CD4-positive, alpha-beta T cell treated with Interleukin-4 for 4 hours (primary cell): ENCODE data around the gene CPSF4.
"Not testable (repeated sequence)": the region's sequence is repeated elsewhere in the genome, so short reads cannot be mapped to it uniquely, and the experiment has no call there.

Source experiments
- DNase-seq: peaks from one replicate; pipeline ENCODE4 v3.0.0-alpha.2; 2020

The CPSF4 gene

DNA sequence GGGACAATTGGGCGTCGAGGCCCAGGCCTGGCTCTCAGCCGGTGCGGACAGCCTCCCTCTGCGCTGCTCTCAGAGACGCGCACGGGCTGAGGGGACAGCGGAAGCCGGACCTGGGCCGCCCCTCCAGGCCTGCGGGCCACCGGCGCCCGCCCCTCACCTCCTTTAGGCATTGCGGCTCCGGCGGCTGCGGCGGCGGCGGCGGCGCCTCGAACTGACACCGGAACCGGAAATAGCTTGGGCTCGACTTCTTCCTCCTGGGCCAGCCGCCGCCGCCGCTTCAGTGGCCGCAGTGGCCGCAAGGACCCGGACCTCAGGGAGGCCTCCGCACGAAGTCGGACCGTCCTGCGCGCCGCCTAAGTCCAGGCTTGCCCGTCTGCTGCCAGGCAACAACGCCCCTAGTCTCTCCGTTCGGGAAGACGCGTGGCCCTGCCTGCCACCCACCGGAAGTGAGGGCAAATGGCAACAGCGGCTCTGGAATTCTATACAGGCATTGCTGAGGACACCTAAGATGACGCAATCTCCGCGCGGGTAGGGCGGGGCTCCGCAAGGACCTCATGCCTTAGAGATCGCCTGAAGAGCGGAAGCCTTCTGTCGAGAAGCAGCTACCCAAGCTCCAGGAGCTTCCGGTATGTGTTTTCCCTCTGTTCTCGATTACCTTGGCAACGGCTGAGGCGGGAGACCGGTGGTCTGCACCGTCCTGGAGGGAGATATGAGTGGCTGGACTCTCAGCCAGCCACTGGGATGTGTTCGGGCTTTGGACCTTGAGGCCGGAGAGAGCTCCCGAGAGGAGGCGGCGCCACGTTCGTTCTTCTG is 30.2 kb upstream of the CPSF4 start, which contains the start of the genes BUD31 and PDAP1:
BUD31 (plus strand) TSS at position 591 of the 813 bp plus-strand sequence. CDS start 2,124 bp downstream, outside the sequence.
PDAP1 (minus strand) TSS at position 219 of the 813 bp plus-strand sequence; CDS start at position 170, 49 bp downstream.
- peak; percentile 97 for DNase-seq

DNA sequence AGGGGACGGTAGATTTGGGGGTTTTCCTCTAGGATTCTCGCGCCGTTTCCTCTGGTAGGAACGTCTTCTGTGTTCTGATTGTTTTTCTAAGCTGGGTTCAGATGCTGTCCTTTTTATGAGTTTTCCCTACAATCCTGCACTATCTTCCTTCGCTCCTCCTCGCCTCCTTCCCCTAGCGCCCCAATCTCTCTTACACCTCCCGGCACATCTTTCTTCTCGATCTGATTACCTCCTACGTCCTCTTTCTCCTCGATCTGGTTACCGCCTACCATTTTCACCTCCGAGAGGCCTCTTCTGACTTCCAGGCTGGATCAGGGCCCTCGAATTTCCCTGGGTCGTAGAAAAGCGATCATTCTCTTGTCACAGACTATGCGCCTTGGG is 29.6 kb upstream of the CPSF4 start:
- DNase-seq: no peak

DNA sequence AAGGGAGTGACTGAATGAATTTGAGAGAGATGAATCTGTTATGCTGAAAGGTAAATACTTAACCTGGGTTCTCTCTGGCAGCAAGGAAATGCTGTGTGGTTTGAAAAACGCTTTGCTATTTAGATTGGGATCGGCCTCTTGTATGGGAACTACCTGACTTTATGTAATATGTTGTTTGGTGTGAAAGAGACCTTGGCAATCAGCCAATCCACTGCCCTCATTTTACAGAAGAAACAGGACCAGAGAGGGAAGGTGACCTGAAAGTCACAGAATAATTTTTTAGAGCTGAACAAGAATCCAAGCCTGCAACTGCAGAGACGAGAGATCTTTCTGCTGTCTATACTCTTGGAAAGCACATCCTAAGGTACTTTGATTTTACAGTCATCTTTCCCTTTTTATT is 28.9 kb upstream of the CPSF4 start:
- no peak for DNase-seq

DNA sequence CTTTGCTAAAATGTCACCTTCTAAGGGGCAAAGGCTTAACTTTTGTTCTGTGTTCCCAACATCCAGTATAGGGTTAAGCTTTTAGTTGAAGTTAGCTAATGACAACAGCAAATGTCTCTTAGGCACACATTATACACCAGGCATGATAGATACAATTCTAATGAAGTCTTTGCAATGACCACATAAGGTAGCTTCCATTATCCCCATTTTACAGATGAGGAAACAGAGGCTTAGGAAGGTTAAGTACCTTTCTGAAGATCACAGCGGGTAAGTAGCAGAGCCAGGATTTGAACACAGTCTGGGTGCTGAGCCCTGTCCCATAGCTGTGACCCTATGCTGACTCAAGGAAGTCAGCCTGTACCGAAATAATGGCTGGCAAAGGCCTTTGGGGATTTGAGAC is 28.1 kb upstream of the CPSF4 start:
- no peak for DNase-seq

DNA sequence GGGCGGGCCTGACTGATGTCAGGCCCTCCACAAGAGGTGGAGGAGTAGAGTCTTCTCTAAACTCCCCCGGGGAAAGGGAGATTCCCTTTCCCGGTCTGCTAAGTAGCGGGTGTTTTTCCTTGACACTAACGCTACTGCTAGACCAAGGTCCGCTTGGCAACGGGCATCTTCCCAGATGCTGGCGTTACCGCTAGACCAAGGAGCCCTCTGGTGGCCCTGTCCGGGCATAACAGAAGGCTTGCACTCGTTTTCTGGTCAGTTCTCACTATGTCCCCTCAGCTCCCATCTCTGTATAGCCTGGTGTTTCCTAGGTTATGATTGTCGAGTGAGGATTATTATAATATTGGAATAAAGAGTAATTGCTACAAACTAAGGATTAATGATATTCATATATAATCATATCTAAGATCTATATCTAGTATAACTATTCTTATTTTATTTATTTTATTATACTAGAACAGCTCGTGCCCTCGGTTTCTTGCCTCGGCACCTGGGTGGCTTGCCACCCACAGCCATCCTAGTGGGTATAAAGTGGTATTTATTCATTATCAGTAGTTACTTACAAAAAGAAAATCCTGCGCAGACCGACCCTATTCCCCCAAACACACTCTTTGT is 23.1 kb upstream of the CPSF4 start:
- DNase-seq: not testable (repeated sequence)

DNA sequence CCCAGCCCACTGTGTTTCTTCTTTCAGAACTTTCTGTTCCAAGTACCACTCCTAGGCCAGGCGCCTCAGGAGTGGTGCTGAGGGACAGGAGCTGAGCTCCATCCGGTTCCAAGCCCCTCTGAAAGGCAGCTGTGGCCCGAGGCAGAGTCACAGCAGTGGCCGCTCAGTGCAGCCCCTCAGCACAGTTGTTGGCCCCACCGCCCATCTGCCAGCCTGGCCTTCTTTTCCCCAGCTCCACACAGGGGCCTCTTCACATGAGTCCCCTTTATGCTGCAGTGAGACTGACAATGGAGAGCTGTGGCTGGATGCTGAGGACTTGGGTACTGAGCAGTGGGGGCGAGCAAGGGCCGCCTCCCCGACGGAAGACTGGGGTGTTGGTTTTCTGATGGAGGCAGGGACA is 20.5 kb upstream of the CPSF4 start:
- DNase-seq: no peak

DNA sequence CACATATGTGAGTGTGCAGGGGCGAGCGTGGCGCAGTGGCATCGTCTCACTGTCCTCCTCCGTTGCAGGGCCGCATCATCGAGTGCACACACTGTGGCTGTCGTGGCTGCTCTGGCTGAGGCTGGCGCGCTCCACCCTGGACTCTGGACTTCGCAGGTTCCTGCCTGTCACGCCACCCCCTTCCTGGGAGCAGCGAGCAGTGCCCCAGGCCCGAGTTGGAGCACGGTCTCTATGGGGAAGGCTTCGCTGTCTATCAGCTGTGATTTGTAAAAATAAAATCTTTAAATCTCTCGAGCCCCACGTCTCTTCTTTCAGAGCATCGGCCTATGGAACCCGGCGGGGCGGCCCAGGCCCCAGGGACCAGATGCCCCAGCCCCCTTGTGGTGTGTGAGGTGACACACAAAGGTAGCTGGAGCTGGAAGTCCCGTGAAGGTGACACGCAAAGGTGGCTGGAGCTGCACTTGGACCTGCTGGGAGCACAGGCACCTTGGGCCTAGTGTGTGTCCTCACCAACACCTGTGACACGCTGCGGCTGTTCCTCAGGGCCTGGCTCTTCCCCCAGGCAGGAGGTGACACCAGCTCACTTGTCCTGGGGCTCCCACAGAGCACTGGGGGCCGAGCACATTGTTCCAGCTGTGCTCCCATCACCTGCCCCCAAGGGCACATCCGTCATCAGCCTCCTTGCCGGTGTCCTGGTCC is 19.3 kb upstream of the CPSF4 start:
- no peak for DNase-seq

DNA sequence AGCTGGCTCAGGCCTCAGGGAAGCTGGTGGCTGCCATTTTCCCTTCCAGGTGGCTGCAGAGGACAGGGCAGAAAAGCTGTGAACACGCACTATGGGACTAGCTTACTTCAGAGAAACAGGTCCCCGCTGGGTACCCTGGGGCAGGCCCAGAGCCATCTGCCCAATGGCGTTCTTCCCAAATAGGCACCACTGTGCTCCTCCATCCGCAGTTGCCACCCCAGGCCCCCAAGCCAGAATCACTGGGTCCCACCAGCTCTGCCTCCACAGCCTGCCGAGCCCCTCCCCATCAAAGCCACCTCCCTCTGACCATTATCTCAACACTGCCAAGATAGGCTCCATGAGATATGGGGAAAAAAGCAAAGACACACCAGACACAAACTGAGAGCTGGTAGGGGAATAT is 18.5 kb upstream of the CPSF4 start:
- DNase-seq: no peak

DNA sequence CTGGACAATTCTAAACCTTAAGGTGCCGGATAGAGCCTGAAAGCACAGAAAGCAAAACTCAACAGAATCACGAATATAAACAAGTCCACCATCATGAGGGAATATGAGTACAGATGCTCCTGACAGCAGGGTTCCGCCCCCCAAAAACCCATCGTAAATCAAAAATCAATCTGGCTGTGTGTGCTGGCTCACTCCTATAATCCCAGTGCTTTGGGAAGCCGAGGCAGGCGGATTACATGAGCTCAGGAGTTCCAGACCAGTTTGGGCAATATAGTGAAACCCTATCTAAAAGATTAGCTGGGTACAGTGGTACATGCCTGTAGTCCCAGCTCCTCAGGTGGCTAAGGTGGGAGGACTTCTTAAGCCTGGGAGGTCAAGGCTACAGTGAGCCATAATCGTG is 17.8 kb upstream of the CPSF4 start:
- no peak for DNase-seq

DNA sequence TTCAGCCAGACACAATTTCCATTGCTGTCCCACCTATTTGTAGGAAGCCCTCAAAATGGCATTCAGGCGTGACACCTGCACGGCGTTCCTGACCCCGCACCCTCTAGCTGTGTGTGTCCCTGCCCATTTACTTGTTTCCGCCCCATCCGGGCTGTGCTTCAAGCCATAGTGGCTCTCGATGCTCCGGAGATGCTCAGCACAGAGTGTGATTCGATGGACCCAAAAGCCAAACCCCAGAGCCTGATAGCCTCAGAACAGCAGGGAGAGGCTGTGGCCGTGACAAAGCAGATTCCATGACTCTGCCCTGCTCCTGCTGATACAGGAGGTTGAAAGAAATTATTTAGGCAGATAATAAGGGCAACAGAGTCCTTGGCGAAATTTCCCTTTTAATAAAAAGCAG is 16.6 kb upstream of the CPSF4 start:
- DNase-seq: no peak

DNA sequence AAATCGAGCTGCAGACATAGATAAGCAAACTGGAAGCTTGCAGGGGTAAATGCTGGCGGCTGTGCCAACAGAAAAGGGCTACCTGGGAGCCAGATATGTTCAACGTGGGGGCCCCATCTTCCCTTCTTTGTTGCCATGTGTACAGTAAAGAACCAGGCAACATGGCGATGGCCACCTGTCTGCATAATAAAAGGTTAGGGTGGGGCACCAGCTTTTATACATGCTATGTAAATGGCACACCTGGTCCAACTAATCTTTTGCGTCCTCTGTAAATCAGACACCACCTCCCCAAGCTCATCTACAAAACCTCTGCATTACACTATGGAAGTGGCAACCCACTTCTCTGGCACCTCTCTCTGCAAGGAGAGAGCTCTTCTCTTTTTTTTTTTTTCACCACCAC is 16.1 kb upstream of the CPSF4 start:
- no peak for DNase-seq

DNA sequence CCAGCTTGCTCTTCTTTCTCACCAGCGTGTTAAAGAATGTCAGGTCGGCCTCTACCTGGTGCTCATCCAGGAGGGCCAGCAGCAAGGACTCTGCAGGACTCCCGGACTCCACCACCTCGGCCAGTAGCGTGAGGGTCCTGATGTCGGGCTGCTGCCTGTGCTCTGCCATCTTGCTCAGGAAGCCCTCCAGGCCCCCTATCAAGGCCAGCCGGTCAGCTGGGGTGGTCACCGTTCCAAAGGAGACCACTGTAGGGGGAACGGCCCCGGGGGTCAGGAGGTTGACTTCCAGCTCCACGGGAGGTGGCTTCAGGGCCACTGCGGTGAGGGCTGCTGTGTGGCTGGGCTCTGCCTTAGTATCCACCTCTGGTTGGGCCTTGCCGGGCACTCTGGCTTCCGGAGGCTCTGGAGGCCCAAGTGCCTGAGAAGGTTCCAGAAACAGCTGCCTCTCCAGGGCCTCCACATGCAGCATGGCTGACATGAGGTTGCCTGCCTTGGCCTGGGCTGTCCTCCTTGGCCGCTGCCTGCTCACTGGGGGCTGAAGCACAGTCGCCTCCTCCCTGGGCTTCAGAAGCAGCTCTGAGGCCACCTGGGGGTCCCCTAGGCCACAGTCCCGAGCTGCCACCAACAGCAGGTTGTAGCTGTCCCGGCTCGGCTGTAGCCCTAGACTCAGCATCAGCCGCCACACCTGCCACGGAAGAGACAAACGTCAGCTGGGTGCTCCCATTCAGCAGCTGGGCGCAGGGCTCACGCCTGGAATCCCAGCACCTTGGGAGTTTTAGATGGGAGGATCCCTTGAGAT is 13.6 kb upstream of the CPSF4 start:
- no peak for DNase-seq

DNA sequence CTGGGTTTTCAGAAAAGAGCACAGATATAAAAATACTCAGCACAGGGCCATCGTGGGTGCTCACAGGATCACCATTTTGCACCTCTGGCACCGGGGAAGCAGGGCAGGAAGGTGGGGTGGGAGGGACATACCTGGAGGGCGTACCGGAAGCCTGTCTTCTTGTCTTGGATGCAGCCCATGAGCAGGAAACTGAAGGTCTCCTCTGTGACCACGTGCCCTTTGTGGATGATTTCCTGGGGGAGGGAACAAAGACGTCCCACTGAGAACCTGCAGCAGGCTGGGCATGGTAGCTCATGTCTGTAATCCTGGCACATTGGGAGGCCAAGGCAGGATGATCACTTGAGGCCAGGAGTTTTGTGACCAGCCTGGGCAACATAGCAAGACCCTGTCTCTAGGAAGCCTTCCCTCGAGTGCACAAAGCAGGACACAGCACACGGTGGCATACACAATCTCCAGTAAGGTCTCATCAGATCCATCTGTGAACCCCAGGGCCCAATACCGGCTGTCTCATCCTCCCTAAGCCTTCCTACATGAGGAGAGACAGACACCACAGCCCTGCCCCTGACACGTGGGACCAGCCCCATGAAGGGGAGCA is 9.7 kb upstream of the CPSF4 start:
- DNase-seq: no peak

DNA sequence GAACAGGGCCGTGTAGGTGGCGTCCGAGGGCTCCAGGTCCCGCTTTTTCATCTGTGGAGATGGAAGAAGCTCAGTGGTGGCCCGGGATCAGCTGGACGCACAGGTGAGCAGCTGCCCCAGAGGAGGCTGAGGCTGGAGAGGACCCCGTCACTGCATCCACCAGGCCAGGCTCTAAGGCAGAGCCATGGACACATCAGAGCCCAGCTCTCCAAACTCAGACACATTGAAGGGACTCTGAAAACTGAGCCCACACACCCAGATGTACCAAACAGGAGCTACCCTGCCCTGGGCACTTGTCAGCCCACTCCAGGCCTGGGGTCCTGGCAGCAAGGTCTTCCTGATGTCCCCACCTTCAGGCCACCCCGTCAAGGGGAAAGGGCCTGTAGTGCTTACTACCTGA is 9.0 kb upstream of the CPSF4 start:
- DNase-seq: no peak

DNA sequence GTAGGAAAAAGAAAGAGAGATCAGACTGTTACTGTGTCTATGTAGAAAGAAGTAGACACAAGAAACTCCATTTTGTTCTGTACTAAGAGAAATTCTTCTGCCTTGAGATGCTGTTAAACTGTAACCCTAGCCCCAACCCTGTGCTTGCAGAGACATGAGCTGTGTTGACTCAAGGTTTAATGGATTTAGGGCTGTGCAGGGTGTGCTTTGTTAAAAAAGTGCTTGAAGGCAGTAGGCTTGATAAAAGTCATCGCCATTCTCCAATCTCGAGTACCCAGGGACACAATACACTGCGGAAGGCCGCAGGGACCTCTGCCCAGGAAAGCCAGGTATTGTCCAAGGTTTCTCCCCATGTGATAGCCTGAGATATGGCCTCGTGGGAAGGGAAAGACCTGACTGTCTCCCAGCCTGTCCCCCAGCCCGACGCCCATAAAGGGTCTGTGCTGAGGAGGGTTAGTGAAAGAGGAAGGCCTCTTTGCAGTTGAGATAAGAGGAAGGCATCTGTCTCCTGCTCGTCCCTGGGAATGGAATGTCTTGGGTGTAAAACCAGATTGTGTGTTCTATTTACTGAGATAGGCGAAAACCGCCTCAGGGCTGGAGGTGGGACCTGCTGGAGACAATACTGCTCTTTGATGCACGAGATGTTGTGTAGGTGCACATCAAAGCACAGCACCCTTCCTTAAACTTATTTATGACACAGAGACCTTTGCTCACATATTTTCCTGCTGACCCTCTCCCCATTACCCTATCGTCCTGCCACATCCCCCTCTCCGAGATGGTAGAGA is 6.8 kb upstream of the CPSF4 start:
- not testable (repeated sequence) for DNase-seq

DNA sequence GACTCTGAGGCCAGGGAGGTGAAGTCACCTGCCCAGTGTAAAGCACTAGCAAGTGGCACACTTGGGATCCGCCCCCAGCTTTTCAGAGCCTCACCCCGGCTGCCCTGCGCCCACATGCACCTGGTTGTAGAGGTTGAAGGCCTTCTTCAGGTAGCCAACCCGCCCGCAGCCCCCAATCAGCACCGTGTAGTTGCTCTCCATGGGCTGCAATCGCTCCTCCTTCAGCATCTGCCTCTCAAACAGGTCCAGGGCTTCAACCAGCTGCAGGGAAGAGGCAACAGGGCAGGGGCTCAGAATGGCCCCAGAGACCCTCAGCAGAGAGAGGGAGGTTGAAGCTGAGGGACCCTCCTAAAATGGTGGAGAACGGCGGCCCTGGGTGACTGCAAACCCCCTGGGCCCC is 5.6 kb upstream of the CPSF4 start:
- no peak for DNase-seq

DNA sequence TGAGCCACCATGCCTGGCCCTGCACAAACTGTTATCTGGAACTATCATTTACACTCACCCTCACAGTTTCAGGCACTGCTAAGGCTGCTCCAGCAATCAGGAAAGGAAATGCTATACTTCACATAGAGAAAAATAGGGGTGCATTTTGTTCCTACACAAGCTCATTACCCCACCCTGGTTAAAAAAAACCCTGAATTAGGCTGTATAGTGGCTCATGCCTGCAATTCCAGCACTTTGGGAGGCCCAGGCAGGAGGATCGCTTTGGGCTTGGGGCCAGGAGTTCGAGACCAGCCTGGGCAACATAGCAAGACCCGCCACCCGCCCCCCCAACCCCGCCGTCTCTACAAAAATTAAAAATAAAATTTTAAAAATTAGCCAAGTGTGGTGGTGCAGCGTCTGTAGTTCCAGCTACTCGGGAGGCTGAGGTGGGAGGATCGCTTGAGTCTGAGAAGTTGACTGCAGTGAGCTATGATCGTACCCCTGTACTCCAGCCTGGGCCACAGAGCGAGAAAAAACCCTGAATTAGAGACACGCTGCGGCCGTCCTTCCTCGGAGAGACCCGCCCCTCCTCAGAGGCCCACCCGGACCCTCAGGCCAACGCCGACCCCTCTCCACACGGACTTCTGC is 684 bp upstream of the CPSF4 start:
- DNase-seq: no peak

DNA sequence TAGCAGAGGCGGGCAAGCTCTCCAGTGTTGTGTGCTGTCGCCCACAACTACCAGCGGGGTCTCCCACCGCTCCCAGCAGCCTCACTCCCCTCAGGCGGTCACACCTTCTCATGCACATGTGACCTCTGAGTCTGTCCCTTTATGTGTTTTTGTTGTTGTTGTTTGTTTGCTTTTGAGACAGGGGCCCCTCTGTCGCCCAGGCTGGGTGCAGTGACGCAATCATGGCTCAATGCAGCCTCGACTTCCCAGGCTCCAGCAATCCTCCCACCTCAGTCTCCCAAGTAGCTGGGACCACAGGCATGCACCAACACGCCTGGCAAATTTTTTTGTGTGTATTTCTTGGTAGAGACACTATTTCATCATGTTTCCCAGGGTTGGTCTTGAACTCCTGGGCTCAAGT is 1.5 kb downstream of the CPSF4 start:
- DNase-seq: no peak

DNA sequence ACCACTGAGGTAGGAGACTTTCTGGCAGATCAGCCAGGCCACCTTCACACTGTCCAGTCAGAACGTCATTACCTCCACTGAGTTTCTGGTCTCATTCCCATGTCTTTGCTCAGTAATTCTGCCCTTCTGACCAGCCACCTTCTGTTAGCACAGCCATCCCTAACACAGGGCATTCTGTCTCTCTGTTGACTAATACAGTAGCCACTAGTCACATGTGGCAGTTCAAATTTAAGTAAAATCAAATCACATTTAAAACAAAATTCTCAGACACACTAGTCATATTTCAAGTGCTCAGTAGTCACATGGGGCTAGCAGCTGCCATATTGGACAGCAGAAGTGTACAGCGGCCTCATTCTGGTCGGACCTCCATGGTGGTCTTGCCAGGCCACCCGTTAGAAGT is 7.4 kb downstream of the CPSF4 start:
- DNase-seq: no peak

DNA sequence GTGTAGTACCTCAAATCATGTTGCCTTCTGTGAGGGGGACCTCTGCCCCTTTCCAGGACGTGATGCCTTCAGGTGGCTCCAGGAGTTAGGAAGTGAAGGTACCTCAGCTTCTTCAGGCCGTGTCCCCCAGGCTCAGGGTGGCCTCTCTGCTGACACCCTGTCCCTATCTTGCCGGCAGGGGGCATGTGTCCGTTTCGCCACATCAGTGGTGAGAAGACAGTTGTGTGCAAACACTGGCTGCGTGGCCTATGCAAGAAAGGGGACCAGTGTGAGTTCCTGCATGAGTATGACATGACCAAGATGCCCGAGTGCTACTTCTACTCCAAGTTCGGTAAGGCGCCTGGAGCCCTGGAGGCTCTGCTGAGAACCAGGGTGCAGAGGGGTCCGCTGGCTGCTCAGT is 9.2 kb downstream of the CPSF4 start:
- DNase-seq: no peak

DNA sequence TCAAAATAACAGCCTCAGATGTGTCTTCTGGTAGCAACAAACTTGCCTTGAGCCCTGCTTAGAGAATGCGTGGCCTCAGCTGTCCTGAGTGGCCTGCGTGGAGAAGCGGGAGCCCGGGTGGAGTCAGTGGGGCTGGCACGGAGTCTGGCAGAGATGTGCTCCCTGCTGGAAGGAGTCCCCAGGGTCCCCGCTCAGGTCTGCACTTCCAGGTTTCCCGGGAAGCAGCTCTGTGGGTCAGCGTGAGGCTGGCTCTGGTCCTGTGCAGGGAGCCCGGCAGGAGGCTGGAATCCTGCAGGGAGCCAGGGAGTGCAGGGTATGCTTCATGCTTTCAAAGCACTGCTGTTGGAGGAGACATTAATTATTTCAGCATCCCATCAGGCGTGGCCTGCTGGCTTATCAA is 10.1 kb downstream of the CPSF4 start:
- no peak for DNase-seq
